HEK293 (cell line): ENCODE data around the gene MAP1S.

Experiments used
- ZNF112 ChIP-seq: fragments of 450-650 bp; formaldehyde crosslinking; IDR thresholded peaks from 2 replicates; pipeline ENCODE4 v1.5.0; 2017; ENCODE audit warnings: missing biosample characterization, missing genetic modification characterization
- ZNF184 ChIP-seq: fragments of 450-650 bp; IDR thresholded peaks from 2 replicates; pipeline ENCODE4 v1.5.1; 2018; ENCODE audit warnings: missing biosample characterization, mild to moderate bottlenecking, missing genetic modification characterization

GRCh38 chr19:17684256-17684655, 35.0 kb upstream of the MAP1S start:
- TF ChIP-seq ZNF184 (tag by site-specific recombination) (no peak), ZNF112 (tag by site-specific recombination) (no peak)
